Activated CD8-positive, alpha-beta memory T cell treated with anti-CD3 and anti-CD28 coated beads for 48 hours (primary cell): Measurements from ENCODE around the gene NAV2.

Experiments
- DNase-seq, 3 experiments: peaks; one replicate each; pipeline ENCODE4 v3.0.0-alpha.2; 2020; ENCODE audit warnings: low read depth in 2 of 3, low spot score in 2 of 3

NAV2 gene

GRCh38 chr11:20097319-20098221 is 384.9 kb downstream of the NAV2 start:
- DNase-seq = no peak

- no peak for DNase-seq
These were observed 386.9 kb downstream of the NAV2 start for GRCh38 chr11:20099527-20099926.

GRCh38 chr11:20102397-20102796 is 389.8 kb downstream of the NAV2 start:
- no peak for DNase-seq

- DNase-seq = no peak
These were observed 390.6 kb downstream of the NAV2 start for GRCh38 chr11:20103281-20103680.

GRCh38 chr11:20105427-20105826 is 392.8 kb downstream of the NAV2 start:
- no peak for DNase-seq

GRCh38 chr11:20109731-20110445 is 397.3 kb downstream of the NAV2 start:
- no peak for DNase-seq

GRCh38 chr11:20110908-20111669 is 398.5 kb downstream of the NAV2 start:
- peak in 2 of 3 experiments; percentile 16 to 17 for DNase-seq

- no peak for DNase-seq
These were observed 399.2 kb downstream of the NAV2 start for GRCh38 chr11:20111871-20112270.

GRCh38 chr11:20112291-20113148 is 399.9 kb downstream of the NAV2 start:
- DNase-seq = no peak

- DNase-seq = no peak
These were observed 400.5 kb downstream of the NAV2 start for GRCh38 chr11:20113149-20113438.

- no peak for DNase-seq
These were observed 402.0 kb downstream of the NAV2 start for GRCh38 chr11:20114588-20114987.

GRCh38 chr11:20116825-20117224 is 404.2 kb downstream of the NAV2 start:
- DNase-seq = no peak

- no peak for DNase-seq
These were observed 404.7 kb downstream of the NAV2 start for GRCh38 chr11:20117291-20117690.

- DNase-seq = no peak
These were observed 405.6 kb downstream of the NAV2 start for GRCh38 chr11:20118209-20118608.

GRCh38 chr11:20119315-20119714 is 406.7 kb downstream of the NAV2 start:
- DNase-seq = no peak

GRCh38 chr11:20120134-20120925 is 407.7 kb downstream of the NAV2 start:
- no peak for DNase-seq

GRCh38 chr11:20122131-20122530 is 409.5 kb downstream of the NAV2 start:
- no peak for DNase-seq

- DNase-seq = no peak
These were observed 413.3 kb downstream of the NAV2 start for GRCh38 chr11:20125927-20126326.

GRCh38 chr11:20126724-20127123 is 414.1 kb downstream of the NAV2 start:
- DNase-seq = no peak
